Stimulated activated CD8-positive, alpha-beta memory T cell treated with anti-CD3 and anti-CD28 coated beads, Interleukin-15, amount 100 ng/mL, for 4 hours (primary cell): ENCODE data around the gene RILP.

ENCODE experiments used
- DNase-seq, 2 donors: peaks; one replicate each; pipeline ENCODE4 v3.0.0-alpha.2; 2020; ENCODE audit warnings: low read depth in 2 of 2

The RILP gene

DNA sequence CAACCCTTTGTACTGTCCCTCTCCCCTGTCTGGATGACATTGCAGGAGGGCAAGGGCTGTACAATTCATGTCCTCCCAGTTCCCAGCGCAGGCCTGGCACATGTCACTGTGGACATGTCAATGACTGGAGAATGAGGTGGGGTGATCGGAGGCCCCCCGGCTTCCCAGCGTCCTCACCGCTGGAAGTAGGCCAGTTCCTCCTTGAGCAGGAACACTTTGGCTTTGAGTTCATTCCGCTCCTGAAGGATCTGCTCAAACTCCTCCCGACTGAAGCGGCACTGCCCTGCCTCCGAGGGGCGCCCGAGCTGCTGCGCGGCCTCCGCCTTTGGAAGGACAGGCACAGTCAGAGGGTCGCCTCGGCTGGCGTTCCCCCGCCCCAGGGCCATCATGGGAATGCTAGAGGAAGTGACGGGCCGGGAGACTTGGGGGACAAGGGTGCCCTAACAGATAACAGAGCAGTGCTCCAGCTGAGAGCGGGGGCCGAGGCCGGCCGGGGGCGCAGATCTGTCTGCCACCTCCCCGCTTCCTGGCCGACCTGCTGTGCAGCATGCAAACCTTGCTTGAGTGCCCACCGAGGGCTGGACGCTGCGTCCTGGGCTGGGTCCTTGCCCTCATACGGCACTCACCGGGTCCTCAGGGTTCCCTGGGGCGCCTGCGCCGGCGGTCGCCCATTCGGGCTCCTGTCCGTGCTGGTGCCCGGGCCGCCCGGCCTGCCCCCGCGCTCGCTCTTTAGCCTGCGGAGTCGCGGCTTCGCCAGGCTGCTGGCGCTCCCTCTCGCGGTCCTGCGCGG lies 1.3 kb downstream of the RILP start:
- no peak for DNase-seq

DNA sequence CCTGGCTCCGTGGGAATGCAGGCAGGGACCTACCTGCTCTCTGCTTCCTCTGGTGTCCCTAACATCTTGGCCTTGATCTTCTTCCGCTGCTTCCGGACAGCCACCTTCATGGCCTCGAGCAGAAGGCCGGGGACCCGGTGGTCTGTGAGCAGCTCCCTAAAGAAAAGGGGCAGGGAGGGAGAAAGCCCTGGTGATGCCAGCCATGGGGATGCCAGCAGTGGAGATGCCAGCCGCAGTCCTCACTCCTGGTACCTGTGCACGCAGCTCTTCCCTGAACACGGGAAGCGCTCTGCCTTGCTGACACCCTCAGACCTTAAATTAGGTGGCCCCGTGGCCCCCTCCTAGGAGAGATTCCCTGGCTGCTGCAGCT lies 1.9 kb downstream of the RILP start:
- DNase-seq: no peak

DNA sequence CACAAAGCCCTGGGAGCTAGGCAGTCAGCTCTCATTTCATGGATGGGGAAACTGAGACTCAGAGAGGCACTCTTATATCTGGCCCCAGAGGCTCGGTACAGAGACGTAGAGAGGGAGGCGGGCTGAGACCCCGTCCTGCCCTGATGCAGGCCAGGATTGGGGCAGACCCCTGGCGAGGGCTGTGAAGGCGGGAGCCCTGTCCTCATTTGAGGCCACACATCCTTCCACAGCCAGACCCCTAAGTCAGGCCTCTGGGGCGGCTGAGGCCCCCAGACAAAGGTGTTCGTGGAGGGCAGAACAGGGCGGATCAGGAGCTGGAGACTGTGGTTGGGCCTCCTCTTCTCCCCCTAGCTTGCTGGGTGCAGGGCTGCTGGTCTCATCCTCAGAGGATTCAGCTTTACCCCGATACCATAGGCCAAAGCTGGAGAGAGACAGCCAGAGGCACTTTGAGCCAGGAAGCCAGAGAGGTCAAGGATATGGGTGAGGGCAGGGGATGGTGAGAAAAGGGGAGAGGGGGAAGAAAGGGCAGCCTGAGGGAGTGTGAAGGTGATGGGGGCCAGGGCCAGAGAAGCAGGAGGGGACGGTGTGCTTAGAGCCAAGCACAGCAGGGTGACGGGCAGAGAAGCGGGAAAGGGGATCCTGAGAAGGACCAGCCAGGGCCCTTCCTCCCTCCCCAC lies 3.3 kb downstream of the RILP start:
- no peak for DNase-seq

DNA sequence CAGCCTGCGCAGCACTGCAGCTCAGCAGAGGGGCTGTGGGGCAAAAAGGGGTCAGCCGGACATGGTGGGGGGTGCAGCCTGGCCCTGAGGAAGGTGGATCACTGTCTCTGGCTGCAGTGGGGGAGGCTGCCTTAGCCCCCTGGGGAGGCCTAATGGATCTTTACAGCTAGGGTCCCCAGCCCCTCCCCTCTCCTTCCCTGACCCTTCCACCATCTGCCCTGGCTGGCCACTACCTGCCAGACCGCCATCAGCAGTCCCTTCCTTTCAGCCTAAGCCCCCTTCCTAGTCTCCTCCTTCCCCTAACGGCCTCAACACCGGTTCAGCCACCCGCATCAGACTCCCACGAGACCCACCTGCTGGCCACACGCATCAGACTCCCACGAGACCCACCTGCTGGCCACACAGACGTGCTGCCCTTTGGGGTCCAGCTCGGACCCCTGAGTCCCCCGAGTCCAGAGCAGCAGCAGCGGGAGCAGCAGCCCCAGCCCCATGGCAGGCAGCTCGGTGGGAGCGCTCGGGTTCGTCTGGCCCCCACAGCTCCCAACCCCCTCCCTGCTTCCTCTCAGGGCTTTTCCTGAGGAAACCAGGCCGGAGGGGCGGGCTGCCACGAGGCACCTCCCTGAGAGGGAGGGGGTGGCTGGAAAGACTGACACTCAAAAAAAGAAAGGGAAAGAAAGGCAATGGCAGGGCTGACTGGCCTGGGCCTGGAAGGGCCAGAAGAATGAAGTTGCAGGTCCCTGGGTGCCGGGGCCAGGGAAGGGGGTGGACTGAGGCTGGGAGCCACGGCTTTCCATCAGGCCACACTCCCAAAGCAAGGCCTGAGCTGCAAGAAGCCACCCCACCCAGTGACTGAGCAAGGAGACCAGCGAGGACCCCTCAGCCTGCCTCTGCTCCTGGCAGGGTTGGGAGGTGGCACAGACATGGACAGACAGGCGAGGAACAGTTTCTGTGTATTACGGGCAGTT lies 4.2 kb downstream of the RILP start, which contains the start of gene SCARF1:
Gene SCARF1 (minus strand): TSS at position 526 of the 965 bp plus-strand sequence. CDS start 35 bp downstream, at position 491.
- no peak for DNase-seq

DNA sequence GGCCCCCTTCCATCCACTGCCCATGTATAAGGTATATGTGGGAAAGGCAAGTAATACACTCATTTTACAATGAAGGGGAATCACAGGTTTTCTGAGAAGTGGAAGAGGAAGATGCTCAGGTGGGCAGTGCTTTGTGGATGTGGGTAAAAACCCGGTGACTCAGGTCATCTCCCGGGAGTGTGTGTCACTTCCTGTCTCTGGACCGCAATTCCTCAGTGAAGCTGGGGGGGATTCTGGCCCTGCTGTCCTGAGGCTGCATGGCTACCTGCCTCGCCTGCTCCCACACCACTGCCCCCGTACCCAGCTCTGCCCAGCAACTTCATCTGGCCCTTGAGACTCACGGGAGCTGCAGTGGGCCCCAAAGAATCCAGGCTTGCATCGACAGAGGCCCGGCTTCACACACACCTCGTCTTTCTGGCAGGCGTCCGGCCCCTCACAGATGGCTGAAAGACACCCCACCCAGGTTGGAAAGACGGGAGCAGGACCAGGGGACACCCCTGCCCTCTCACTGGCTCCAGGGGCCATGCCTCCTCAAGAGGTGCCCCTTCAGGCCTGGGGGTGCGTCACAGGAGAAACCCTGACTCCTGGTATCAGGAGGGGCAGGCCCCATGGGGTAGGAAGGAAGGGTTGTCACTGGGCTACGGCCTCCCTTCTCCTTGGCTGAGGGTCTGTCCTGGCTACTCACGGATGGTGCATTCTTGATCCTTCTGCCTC lies 5.0 kb downstream of the RILP start:
- no peak for DNase-seq

DNA sequence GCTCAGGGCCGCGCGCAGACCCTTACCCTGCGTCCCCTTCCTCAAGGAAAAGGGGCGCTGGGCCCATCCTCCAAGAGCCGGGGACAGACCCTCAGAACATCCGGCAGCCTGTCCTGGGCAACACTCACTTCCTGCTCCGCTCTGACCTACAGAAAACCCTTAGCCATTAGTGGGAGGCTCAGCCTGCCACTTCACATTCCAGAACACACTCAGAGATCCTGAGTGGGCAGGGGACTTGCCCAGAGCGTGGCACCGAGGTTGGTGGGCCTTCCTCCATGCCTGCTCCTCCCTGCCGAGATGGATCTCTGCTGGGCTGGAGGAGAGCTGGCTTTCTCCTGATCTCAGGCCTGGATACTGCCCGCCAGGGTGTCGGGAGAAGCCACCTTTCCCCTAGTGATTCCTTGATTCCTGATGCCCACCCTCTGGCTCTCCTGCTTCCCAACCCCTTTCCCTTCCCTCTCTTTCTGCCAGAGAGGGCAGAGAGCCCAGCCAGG lies 5.6 kb downstream of the RILP start:
- DNase-seq: no peak

DNA sequence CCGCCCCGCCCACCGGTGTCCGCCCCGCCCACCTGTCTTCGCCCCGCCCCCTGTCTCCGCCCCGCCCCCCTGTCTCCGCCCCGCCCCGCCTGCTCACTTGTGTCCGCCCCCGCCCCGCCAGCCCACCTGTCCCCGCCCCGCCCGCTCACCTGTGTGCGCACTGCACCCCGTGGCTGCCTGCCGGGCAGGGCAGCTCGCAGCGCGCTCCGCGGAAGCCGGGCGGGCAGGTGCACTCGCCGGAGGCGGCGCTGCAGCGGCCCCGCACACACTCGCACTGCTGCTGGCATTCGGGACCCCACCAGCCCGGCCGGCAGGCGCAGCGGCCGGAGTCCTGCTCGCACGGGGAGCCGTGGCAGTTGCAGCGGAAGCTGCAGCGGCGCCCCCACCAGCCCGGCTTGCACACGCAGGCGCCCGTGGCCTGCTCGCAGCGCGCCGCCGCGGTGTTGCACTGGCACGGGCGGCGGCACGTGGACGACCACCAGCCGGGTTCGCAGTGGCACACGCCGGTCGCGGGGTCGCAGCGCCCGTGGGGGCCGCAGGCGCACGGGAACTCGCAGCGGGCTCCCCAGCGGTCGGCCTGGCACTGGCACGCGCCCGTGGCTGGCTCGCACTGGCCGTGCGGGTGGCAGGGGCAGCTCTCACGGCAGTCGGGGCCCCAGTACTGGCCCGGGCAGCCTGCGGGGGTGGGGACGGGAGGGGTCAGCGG lies 6.2 kb downstream of the RILP start:
- no peak for DNase-seq

DNA sequence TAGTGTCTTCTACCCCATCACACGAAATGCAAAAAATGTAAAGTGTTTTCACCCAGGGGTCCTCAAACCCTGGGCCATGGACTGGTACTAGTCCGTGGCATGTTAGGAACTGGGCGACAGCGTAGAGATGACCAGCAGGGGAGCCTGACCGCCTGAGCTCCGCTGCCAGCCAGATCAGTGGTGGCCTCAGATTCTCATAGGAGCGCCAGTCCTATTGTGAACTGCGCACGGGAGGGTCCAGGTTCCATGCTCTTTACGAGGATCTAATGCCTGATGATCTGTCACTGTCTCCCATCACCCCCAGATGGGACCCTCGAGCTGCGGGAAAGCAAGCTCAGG lies 8.6 kb downstream of the RILP start:
- no peak for DNase-seq

DNA sequence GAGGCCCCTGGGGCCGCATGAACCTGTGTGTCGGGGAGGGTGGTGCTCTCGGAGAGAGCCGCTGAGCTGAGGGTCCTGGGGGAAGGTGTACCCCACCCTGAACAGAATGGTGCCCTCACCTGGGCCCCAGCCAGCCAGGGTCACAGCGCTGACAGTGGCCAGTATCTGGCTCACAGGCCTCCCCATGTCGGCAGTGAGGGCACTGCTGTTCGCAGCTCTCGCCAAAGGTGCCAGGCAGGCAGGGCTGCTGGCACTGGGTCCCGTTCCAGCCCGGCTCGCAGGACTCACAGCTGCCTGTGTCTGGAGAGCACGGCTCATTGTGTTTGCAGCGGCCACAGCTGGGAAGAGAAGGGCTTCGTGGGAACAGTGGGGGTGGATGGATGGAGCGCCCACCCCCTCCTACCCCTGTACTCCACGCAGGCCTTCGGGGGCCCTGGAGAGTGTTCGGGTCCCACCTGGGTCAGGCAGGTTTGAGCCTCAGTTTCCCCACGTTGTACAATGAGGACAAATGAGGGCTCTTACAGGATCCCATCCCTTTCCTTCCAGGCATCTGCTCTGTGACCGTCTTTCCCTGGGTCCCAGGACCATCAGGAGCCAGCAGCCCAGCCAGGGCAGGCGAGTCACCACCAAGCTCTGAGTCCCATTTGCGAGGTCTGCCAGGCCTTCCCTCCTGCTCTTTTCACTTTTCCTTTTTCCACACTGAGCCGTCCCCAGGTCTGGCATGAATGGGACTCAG lies 9.2 kb downstream of the RILP start:
- no peak for DNase-seq

DNA sequence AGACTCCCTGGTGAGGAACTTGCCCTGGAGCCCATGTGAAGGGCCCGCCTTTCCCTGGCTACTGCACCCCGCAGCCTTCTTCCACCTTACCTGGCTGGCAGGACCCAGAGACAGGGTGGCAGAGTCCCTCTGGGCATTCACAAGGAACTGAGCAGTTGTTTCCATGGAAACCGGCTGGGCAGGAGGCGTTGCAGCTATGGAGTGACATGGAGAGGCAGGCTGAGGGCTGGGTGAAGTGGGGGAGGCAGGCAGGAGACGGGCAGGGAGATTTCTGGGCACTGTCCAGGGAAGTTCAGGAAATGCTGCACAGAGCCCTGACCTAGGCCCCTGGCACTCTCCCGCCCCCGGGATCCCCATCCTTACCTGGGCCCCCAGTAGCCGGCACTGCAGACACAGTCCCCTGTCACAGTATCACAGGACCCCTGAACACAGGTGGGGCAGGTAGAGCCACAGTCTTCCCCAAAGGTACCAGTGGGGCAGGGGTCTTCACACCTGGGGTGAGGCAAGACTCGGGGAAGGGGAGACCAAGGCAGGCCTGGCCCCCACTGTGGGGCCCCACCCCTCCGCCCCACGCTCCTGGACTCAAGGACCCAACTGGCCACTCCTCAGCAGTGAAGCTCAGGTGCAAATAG lies 10.0 kb downstream of the RILP start:
- DNase-seq: no peak

DNA sequence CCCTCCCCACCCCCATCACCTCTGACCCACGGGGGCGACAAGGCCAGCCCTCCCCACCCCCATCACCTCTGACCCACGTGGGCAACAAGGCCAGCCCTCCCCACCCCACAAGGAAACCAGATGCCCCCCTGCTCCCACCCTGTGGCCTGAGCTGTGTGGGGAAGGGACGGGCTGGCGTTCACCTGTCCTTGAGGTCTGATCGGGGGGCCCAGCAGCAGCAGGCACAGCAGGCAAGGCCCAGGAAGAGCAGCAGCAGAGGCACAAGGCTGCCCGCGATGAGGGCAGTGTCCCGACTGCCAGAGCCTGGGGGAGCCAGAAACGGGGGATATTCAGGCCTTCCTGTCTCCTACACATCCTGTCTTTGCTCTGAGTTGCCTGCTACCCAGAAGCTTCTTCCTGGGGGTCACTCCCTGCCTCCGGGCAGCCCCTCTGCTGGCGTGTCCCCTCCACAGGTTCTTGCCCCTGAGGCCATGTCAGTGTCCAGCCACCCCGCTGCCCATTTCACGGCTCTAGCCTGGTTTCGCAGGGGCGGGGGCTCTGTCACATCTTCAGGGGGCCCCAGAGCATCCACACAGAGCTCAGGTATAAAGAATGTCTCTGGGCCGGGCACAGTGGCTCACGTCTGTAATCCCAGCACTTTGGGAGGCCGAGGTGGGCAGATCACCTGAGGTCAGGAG lies 10.9 kb downstream of the RILP start:
- no peak for DNase-seq

DNA sequence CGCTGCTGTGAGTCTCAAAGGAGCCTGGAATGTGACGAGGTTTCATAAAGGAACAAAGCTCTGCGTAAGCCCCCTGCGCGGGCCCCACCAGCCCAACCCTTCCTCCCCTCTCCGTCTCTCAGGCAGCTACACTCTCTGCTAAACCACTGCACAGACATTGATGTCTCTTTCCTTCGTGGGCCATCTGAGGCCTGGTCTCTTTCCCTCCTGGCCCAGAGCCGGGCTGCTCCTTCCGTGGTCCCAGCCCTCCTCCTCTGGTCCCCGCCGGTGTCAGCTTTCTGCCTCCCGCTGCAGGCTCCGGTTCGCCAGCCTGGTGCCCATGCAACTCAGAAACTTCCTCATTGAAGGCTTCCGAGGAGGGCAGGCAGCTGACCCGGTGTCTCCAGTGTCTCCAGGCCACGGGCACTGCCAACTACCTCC lies 11.5 kb downstream of the RILP start:
- no peak for DNase-seq

DNA sequence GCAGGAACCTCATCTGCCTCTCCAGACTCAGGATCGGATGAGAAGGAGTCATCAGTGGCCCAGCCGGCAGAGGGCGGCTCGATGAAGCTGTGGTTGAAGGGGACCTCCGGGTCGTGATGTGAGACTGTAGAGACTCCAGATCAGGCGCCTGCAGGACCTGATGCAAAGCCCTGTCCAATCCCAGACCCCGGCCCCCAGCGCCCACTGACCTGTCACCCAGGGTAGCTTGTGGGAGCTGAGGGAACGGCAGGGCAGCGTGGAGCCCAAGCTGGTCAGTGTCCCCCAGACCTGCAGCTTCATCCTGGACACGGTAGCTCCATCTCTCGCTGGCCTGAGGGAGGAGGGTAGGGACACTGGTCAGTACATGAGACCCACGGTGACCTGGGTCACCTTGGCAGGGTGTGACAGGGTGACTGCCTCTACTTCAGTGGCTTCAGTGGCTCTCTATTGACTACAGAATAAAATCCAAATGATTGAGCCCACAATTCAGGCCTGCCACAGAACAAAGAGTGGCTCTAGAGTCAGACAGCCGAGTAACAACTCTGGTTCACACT lies 12.9 kb downstream of the RILP start:
- no peak for DNase-seq

DNA sequence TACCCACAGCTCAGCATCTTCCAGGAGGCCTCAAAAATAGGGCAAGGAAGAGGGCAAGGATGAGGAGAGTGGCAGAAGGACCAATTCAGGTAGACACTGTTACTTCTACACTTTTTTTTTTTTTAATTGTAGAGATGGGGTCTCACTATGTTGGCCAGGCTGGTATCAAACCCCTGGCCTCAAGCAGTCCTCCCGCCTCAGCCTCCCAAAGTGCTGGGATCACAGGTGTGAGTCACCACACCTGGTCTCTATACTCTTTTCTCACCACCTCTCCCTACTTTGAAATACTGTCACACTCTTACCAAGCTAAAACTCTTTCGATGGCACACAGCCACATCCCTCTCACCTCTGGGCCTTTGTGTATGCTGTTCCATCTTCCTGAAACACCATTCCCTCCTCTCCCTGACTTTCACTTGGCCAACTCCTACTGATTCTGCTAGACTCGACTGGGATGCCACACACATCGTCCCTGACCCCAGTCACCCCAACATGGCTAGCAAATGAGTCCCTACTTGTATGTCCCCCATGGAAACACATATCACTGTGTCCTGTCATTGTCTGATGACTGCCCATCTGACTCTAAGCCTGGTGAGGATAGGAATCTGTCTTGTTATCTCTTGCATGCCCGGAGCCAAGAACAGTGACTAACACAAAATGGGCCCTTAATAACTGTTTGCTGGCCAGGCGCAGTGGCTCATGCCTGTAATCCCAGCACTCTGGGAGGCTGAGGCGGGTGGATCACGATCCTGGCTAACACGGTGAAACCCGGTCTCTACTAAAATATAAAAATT lies 13.8 kb downstream of the RILP start:
- no peak for DNase-seq

DNA sequence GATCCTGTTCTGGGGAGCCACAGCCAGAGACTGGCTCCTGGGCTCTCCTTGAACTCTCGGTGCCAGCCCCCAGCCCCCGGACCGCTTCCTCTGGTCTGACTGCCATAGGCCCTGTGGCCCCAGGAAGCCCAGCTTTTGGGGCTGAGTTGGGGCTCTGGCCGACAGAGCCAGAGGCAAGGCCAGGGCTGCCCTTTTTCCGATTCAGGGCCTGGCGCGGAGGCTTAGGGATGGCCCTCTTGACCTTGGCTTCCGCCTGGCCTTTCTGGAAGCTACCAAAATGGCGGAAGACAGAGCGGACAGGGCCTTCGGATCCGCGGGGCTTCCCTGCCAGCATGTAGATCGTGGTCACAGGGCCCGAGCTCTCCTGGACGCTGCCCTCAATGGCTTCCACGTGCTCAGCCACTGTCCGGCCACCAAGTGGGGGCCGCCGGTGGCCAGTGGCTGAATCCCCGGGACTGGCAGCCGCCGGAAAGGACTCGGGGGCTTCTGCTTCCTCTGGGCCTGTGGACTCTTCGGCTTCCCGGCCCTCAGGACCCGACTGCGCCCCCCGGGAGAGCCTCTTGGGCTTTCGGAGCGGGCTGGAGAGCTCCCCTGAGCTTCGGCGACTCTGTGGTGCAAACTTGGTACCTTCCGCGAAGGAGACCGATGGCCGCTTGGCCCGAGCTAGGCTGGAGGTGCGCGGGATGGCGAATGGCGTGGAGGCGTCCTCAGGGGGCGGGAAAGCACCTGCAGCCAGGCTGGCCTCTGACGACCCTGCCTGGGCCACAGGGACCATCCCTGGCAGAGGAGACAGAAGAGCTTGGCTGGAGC lies 14.6 kb downstream of the RILP start:
- DNase-seq: no peak

DNA sequence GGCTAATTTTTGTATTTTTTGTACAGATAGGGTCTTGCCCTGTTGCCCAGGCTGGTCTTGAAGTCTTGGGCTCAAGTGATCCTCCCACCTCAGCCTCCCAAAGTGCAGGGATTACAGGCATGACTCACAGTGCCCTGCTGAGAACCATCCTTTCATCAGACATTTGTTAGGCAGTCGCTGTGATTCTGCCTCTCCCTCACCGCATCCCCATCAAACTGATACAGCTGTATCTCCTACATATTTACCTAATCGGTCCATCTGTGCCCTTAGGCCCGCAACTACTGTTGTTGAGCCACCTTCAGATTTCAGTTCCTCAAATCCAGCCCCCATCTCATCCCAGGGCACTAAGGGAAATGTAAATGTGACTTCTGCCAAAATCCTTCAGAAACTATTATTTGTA lies 19.0 kb downstream of the RILP start:
- no peak for DNase-seq
